NT2/D1 (cell line): ENCODE data around the gene TCHP.

Experiments
- SUZ12 ChIP-seq: IDR thresholded peaks from 2 replicates; pipeline ENCODE4 v1.6.1; 2011; ENCODE audit not compliant: insufficient read length, insufficient read depth; ENCODE audit errors: extremely low read depth
- YY1 ChIP-seq: IDR thresholded peaks from 2 replicates; pipeline ENCODE4 v1.6.1; 2011; ENCODE audit not compliant: insufficient read length, insufficient read depth
- ZNF274 ChIP-seq: IDR thresholded peaks from 2 replicates; pipeline ENCODE4 v1.6.1; 2011; ENCODE audit warnings: mild to moderate bottlenecking, low read depth, low read length

DNA sequence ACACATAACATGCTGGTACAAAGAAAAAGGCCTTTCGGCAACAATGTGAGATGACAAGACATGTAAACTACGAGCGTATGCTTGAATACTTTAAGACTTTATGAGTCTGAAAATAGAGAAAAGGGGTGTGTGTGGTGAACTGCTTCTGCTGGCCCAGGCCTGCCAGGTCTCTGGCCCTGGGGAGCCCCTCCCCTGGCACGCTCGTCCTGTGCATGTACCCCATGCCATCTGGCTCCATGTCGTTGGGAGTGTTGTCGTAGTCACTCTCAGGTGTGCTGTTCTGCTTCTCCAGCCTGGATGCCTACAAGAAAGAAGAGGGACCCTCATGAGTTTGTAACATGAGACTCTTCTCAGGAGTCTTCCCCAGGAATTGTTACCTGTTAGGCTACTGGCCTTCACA, 38.9 kb downstream of the TCHP start:
- TF ChIP-seq SUZ12 (no peak), YY1 (no peak), ZNF274 (no peak)
